SJSA1 (cell line): Measurements from ENCODE around the gene AFAP1. TPM values are rescaled to one million over a fixed set of nuclear protein-coding genes. Genes with fewer than 3 reads are reported as not detected.
A peak's percentile ranks its signal among the peaks of the same experiment; 100 is the strongest.

Source experiments
- DNase-seq, 2 experiments: peaks; one replicate each; pipeline ENCODE4 v3.0.0-alpha.2; 2015 to 2020; ENCODE audit warnings: low spot score in 2 of 2, low read depth in 1 of 2
- H3K27ac ChIP-seq: fragments of 250-450 bp; sonication (Bioruptor Pico); 2 replicates; pipeline ENCODE4 v1.5.1; 2020; ENCODE audit warnings: mild to moderate bottlenecking, moderate library complexity
- H3K27me3 ChIP-seq: fragments of 250-450 bp; sonication (Bioruptor Pico); replicated peaks from 2 replicates; pipeline ENCODE4 v1.5.1; 2020; ENCODE audit warnings: mild to moderate bottlenecking, moderate library complexity
- H3K36me3 ChIP-seq: fragments of 250-450 bp; sonication (Bioruptor Pico); 2 replicates; pipeline ENCODE4 v1.5.1; 2020; ENCODE audit warnings: mild to moderate bottlenecking
- H3K4me1 ChIP-seq: fragments of 250-450 bp; sonication (Bioruptor Pico); replicated peaks from 2 replicates; pipeline ENCODE4 v1.6.1; 2021; ENCODE audit warnings: mild to moderate bottlenecking
- H3K4me3 ChIP-seq: fragments of 250-450 bp; sonication (Bioruptor Pico); 2 replicates; pipeline ENCODE4 v1.5.1; 2020; ENCODE audit warnings: mild to moderate bottlenecking
- H3K9me3 ChIP-seq: fragments of 250-450 bp; sonication (Bioruptor Pico); replicated peaks from 2 replicates; pipeline ENCODE4 v1.5.1; 2020; ENCODE audit warnings: mild to moderate bottlenecking
- total RNA-seq: library from RNA; depleted of rRNA; stranded (reverse); fragments of >200 nt; shearing (Covaris generic); gene quantifications from 2 replicates; pipeline ENCODE4 v1.2.3, GENCODE V29; 2014; rRNA removed

The AFAP1 gene, protein sequence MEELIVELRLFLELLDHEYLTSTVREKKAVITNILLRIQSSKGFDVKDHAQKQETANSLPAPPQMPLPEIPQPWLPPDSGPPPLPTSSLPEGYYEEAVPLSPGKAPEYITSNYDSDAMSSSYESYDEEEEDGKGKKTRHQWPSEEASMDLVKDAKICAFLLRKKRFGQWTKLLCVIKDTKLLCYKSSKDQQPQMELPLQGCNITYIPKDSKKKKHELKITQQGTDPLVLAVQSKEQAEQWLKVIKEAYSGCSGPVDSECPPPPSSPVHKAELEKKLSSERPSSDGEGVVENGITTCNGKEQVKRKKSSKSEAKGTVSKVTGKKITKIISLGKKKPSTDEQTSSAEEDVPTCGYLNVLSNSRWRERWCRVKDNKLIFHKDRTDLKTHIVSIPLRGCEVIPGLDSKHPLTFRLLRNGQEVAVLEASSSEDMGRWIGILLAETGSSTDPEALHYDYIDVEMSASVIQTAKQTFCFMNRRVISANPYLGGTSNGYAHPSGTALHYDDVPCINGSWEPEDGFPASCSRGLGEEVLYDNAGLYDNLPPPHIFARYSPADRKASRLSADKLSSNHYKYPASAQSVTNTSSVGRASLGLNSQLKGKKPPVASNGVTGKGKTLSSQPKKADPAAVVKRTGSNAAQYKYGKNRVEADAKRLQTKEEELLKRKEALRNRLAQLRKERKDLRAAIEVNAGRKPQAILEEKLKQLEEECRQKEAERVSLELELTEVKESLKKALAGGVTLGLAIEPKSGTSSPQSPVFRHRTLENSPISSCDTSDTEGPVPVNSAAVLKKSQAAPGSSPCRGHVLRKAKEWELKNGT
- 33.1 and 47.4 TPM in 2 replicates for total RNA-seq

DNA sequence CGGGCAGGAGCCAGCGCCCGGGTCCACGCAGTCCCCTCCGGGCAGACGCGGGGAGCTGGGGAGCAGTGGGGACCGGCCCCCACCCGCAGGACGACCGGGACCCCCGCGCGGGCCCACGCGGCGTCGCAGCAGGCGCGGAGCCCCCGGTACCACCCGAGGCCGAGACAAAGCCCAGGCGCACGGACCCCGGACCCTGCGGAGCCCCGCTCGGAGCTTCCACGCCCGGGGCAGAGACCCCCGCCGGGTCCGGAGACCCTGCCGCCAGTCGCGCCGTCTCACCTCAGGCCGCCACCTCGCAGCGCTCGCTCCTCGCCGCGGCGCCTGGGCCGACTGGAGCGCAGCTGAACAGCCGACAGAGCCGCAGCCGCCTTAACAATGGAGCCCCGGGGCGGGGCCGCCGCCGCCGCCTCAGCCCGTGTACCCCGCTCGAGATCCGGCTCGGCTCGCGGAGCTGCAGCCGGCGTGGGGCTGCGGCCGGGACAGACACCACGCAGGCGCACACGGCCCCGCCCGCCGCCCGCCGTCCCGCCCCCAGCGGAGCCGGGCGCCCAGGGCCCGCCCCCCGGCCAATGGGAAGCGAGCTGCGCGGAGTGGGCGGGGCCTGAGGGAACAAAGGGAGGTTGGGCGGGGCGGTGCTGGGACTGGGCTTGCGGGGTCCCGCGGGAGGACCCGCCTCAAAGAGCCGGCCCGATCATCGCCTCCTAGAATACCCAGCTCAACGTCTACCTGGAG is at the start of gene AFAP1:
Gene AFAP1, minus strand, starts transcription at position 485 of the 732 bp plus-strand sequence. CDS start 67,783 bp downstream, outside the sequence.
- Histone ChIP-seq H3K27me3 (no peaks in the 10 kb centered on the region), H3K9me3 (no peaks in the 10 kb centered on the region), H3K36me3 (peaks cover 9% of the 10 kb centered on the region), H3K4me3 (peak within 1 kb of the TSS; percentile 98), H3K27ac (peak within 1 kb of the TSS; percentile 70), H3K4me1 (peaks cover 26% of the 10 kb centered on the region)
- peak; percentile 76 to 87 for DNase-seq

DNA sequence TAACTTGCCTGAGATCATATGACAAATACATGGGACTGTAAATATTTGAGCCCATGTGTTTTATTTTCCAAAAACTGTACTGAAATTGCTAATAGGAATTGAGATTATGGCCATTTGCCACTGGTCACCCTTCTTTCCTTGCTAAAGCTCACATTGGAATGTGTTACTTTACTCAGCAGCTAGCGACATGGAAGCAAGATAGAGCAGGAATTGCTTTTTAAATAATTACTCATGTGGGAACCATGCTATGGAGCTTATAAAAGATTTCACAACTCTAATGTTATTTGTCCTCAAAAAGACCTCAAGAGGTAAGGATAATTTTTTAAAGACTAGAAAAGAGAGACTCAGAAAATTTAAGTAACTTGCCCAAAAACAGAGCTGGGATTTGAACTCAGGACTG is 48.8 kb upstream of the AFAP1 start:
- Histone ChIP-seq H3K27ac (no peak overlapping the region), H3K4me3 (no peak overlapping the region), H3K27me3 (no peaks in the 10 kb centered on the region), H3K4me1 (peaks cover 11% of the 10 kb centered on the region), H3K36me3 (no peaks in the 10 kb centered on the region), H3K9me3 (no peaks in the 10 kb centered on the region)
- DNase-seq, result no peak

DNA sequence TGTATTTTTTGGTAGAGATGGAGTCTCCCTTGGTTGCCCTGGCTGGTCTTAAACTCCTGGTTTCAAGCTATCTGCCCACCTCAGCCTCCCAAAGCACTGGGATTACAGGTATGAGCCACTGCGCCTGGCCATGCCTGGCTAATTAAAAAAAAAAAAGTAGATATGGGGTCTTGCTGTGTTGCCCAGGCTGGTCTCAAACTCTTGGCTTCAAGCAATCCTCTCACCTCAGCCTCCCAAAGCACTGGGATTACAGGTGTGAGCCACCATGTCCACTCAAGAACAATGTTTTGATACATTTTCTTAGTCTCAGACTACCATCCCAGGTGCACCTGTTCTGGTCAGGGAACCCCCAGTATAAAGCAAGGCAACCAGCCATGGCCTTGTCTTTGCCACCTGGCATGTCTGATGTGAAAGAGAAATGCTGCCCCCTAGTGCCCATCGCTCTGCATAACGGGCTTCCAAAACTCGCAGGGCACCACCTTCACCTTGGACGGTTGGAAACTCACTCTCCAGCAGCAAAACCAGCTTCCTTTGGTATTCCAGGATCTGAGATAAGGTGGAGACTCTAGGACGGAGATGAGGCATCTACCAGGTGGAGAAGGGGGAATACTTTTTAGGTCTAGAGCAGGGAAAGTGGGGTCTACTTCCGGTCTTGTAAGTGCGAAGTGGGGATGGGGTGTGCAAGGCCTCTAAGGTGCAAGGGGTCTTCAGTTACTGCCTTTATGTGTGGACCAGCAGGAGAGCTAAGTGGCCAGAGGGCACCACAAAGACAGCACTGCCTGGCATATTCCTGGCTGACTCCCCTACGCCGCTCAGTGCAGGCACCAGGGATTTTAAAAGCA is 47.7 kb upstream of the AFAP1 start:
- Histone ChIP-seq H3K27ac (no peak overlapping the region), H3K9me3 (no peaks in the 10 kb centered on the region), H3K27me3 (no peaks in the 10 kb centered on the region), H3K4me1 (peaks cover 4% of the 10 kb centered on the region), H3K36me3 (no peaks in the 10 kb centered on the region), H3K4me3 (no peak overlapping the region)
- DNase-seq, result peak; percentile 61 to 71

DNA sequence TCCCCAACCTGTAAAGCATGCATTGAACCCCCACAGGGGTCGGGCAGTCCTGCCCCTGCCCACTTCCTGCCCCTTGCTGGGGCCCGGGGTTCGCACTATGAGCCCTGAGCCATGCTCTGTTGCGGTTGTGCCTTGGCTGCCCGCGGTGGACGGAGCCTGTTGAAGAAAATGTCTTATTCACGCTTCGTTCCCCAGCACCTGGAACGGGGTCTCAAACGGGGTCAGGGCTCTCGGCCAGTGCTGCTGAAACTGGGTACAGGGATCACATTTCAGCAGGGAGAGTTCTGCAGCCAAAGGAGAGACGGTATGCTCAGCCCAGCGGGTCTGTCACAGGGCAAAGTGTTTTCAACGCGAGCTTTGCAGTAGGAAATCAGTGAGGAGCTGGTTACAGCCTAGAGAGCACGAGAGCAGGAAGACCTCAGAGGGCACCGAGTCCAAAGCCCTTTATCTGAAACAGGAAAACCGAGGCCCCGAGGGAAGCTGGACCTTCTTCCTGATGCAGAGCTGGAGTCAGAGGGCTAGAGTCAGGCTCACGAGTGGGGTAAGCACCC is 46.3 kb upstream of the AFAP1 start:
- H3K9me3 ChIP-seq, result no peaks in the 10 kb centered on the region
- no peak for DNase-seq
- no peaks in the 10 kb centered on the region for H3K27me3 ChIP-seq
- no peaks in the 10 kb centered on the region for H3K4me1 ChIP-seq
- no peak overlapping the region for H3K27ac ChIP-seq
- H3K4me3 ChIP-seq, result no peak overlapping the region
- no peaks in the 10 kb centered on the region for H3K36me3 ChIP-seq

DNA sequence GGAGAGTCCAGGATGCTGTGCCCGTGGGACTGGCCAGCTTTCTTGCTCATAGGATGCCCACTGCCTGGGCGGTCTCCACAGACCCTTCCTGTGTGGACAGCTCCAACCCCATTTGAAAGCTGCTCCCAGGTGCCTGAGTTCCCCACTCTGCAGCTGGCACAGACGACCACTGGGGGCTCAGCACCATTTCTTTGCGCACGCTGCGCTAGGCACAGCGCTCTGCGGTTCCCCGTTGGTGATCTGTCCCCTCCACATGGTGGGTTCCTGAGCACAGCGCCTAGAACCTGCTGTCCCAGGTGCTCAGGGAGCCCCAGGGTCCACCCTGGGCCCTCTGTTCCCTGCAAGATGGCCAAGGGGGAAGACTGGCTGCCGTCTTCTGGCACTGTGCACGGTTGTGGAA is 45.4 kb upstream of the AFAP1 start:
- no peak overlapping the region for H3K4me3 ChIP-seq
- H3K4me1 ChIP-seq, result no peaks in the 10 kb centered on the region
- H3K27ac ChIP-seq, result no peak overlapping the region
- no peaks in the 10 kb centered on the region for H3K27me3 ChIP-seq
- no peak for DNase-seq
- H3K9me3 ChIP-seq, result no peaks in the 10 kb centered on the region
- H3K36me3 ChIP-seq, result no peaks in the 10 kb centered on the region

DNA sequence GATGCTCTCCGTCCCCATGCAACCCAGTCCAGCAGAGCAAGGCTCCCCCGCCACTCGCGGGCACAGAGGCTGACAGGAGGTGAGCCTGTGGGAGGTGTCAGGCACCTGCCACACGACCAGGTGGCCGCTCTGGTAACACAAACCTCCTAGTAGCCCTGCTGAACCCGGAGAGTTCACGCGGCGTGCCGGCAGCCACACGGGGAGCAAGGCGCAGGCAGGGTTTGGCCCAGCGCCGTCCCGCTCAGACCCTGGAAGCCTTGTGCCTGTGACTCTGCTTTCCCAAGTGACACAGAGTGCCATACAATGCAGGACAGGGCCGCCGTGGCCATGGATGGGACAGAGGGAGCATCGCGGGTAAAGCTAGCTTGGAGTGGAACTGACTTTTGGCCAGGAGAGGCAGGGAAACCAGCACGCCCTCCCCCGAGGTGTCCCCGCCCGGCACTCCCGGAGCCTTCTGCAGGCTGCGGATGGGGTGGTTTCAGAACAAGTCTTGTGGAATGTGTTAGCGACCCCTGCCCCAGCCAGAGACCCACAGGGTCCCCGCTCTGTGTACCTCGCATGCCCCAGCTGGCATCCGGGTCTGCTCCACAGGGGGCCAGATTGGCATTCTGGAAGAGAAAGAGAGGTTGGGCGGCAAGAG is 44.7 kb upstream of the AFAP1 start:
- Histone ChIP-seq H3K4me3 (no peak overlapping the region), H3K4me1 (peaks cover 5% of the 10 kb centered on the region), H3K27ac (no peak overlapping the region), H3K27me3 (no peaks in the 10 kb centered on the region), H3K9me3 (no peaks in the 10 kb centered on the region; the same call in 1 of the 2 replicates), H3K36me3 (no peaks in the 10 kb centered on the region)
- peak in 1 of 2 experiments; percentile 43 for DNase-seq

DNA sequence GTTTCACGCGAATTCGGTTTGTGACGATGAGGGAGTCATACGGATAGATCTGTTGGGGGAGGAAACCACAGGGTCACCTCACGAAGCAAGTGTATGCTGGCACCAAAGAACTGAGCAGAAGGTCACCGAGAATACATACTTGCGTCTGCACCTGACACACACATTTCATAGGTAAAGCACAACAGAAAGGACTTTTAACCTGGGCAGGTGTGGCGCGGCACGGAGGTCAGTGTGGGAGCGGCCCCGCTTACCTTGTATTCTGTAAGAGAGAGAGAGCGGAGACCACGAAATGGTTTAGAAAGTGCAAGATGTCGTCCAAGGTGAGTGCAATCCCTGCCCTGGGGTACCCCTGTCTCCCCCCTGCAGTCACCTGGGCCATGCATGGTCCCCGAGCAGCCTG is 43.6 kb upstream of the AFAP1 start:
- no peaks in the 10 kb centered on the region; the same call in 1 of the 2 replicates for H3K9me3 ChIP-seq
- no peaks in the 10 kb centered on the region for H3K36me3 ChIP-seq
- no peak overlapping the region for H3K27ac ChIP-seq
- H3K27me3 ChIP-seq, result no peaks in the 10 kb centered on the region
- DNase-seq, result no peak
- H3K4me3 ChIP-seq, result no peak overlapping the region
- peaks cover 14% of the 10 kb centered on the region for H3K4me1 ChIP-seq

DNA sequence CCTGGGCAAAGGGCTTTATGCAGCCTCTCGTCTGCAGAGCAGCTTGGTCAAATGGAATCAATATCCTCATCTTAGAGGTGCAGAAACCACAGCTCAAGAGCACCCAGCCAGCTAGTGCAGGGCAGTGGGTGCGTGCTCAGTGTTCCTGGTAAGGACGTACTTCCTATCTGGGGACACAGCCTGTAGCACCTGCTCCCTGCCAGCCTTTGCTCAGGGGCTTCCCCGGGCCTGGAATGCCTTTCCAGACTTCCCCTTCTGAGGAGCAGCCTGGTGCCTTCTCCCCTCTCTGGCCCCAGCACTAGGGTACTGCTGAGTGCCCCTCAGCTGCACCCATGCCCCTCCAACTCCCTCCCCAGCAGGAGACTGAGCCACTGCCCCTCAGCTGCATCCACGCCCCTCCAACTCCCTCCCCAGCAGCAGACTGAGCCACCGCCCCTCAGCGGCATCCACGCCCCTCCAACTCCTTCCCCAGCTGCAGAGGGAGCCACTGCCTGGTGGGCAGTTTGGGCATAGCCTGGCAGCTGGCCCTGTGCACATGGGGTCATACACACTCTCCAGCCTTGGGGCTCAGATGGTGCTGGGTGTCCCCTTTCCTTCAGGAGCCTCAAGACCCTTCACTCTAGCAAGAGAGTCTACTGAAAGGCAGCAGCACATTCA is 42.2 kb upstream of the AFAP1 start:
- no peaks in the 10 kb centered on the region for H3K27me3 ChIP-seq
- DNase-seq, result no peak
- H3K36me3 ChIP-seq, result no peaks in the 10 kb centered on the region

DNA sequence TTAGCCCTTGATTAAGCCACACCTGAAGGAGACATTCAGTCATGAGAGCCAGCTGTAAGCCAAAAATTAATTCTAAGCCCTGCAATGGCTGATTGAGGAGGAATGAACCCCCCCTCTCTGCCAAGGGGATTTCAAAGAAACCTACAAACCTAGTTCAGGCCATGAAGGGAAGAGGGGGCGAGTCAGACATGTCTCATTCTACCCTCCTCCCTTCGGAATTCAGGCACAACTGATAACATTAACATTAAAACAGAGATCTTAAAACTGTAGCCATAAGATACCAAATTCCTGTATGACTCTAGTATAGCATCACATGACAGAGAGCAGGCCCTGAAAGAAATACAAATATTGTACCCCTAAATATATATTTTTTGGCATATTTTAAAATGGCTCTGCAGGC is 40.4 kb upstream of the AFAP1 start:
- no peaks in the 10 kb centered on the region; the same call in 1 of the 2 replicates for H3K9me3 ChIP-seq

More for the DNA sequence above, 42.2 kb upstream of the AFAP1 start:
- Histone ChIP-seq H3K4me1 (peaks cover 17% of the 10 kb centered on the region), H3K9me3 (no peaks in the 10 kb centered on the region; the same call in 1 of the 2 replicates), H3K4me3 (no peak overlapping the region), H3K27ac (no peak overlapping the region)

DNA sequence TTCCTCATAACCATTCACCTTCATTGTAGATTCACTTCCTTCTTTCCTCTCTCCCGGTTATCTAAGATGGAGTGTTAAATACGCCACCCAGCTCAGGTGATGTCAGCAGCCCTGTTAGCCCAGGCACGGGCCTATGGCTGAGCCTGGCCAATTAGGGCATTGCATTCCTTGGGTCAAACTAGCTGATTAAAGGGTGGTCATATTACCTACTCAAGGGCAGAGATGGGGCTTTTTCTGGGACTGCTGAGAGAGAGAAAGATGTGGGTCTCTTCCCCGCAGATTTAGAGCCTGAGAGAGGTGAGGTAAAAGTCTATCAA is 39.9 kb upstream of the AFAP1 start:
- DNase-seq, result no peak
- no peak overlapping the region for H3K27ac ChIP-seq

More for the DNA sequence above, 40.4 kb upstream of the AFAP1 start:
- no peak overlapping the region for H3K4me3 ChIP-seq
- no peaks in the 10 kb centered on the region for H3K36me3 ChIP-seq
- no peak for DNase-seq
- H3K4me1 ChIP-seq, result peaks cover 17% of the 10 kb centered on the region
- no peak overlapping the region for H3K27ac ChIP-seq
- no peaks in the 10 kb centered on the region for H3K27me3 ChIP-seq

DNA sequence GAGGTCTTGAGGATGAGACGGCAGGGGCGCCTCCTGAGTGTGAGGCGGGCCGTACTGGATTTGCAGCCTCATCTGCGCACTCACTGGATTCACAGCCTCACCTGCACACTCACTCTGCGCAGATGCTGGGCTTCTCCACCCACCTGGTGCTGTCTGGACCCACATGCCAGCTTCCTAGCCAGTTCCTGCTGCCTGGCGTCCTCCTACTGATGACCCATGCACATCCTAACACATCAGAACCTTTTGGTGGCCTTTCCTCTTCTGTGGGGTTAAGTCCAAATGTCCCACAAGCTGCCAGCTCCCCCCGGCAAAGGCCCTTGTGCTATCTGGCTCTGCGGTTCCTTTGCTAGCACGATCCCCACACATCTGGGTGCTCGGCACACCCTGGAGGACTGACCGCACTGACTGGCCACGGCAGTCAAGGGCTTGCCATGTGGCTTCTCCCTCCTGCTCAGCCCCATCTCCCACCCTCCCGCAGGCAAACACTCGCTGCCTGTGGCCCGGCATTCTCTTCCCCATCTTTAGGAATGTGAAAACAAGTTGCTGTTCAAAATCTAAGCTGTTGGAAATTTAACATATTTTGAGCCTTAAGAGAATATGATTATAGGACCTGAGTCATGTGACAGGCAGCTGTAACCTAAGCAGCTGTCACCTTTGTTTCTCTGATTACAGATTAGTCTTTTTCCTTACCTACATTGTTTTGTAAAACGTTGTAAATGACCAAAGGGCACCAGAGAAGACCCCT is 39.4 kb upstream of the AFAP1 start:
- Histone ChIP-seq H3K27me3 (no peaks in the 10 kb centered on the region), H3K4me1 (peaks cover 17% of the 10 kb centered on the region), H3K4me3 (no peak overlapping the region), H3K9me3 (no peaks in the 10 kb centered on the region; the same call in 1 of the 2 replicates), H3K36me3 (no peaks in the 10 kb centered on the region), H3K27ac (no peak overlapping the region)
- DNase-seq, result no peak

More for the DNA sequence above, 39.9 kb upstream of the AFAP1 start:
- no peak overlapping the region for H3K4me3 ChIP-seq
- no peaks in the 10 kb centered on the region; the same call in 1 of the 2 replicates for H3K9me3 ChIP-seq
- H3K36me3 ChIP-seq, result no peaks in the 10 kb centered on the region
- no peaks in the 10 kb centered on the region for H3K27me3 ChIP-seq
- H3K4me1 ChIP-seq, result peaks cover 17% of the 10 kb centered on the region
